Neural crest cell (in vitro differentiated cells): ENCODE data around the gene MTCL1. TPM values are rescaled to one million over a fixed set of nuclear protein-coding genes. Genes with fewer than 3 reads are reported as not detected.

Experiments
- DNase-seq: peaks from one replicate; pipeline ENCODE4 v3.0.0; 2021; ENCODE audit warnings: low read depth, mixed read lengths, low spot score
- H3K27ac Mint-ChIP-seq: one replicate; pipeline ENCODE4 v1.8.0; 2021; ENCODE audit warnings: mild to moderate bottlenecking, mixed read lengths; ENCODE audit not compliant: unreplicated experiment
- H3K27me3 Mint-ChIP-seq: 2 replicates; pipeline ENCODE4 v1.8.0; 2021; ENCODE audit warnings: low read depth, mild to moderate bottlenecking, mixed read lengths
- H3K36me3 Mint-ChIP-seq: 2 replicates; pipeline ENCODE4 v1.8.0; 2021; ENCODE audit warnings: low read depth, mild to moderate bottlenecking, mixed read lengths
- H3K4me1 Mint-ChIP-seq: 2 replicates; pipeline ENCODE4 v1.8.0; 2021; ENCODE audit warnings: mixed read lengths
- H3K4me3 Mint-ChIP-seq: one replicate; pipeline ENCODE4 v1.8.0; 2021; ENCODE audit warnings: mild to moderate bottlenecking, mixed read lengths
- H3K9me3 Mint-ChIP-seq: 2 replicates; pipeline ENCODE4 v1.8.0; 2021; ENCODE audit warnings: mixed read lengths
- CTCF ChIP-seq: fragments of 200-600 bp; sonication (generic); conservative IDR thresholded peaks from 2 replicates; pipeline ENCODE4 v1.5.0; 2021; ENCODE audit warnings: antibody characterized with exemption, mild to moderate bottlenecking
- total RNA-seq: library from RNA; stranded (reverse); gene quantifications from 2 replicates; pipeline ENCODE4 v1.2.1, GENCODE V29; 2021

MTCL1 gene
- total RNA-seq, 1 donor from 2014 or later, result 17.8 TPM

GRCh38 chr18:8681196-8681595, 24.2 kb upstream of the MTCL1 start:
- TF ChIP-seq CTCF, result no peak
- no peaks in the 10 kb centered on the region for H3K9me3 Mint-ChIP-seq
- no peaks in the 10 kb centered on the region for H3K36me3 Mint-ChIP-seq
- peak overlapping the region; percentile 14 for H3K27ac Mint-ChIP-seq
- H3K27me3 Mint-ChIP-seq, result no peaks in the 10 kb centered on the region
- no peak overlapping the region for H3K4me3 Mint-ChIP-seq
- H3K4me1 Mint-ChIP-seq, result peaks cover 16% of the 10 kb centered on the region
- DNase-seq, result no peak

GRCh38 chr18:8684577-8684976, 20.8 kb upstream of the MTCL1 start:
- no peaks in the 10 kb centered on the region for H3K36me3 Mint-ChIP-seq
- H3K4me3 Mint-ChIP-seq, result no peak overlapping the region
- H3K27me3 Mint-ChIP-seq, result no peaks in the 10 kb centered on the region
- peaks cover 37% of the 10 kb centered on the region for H3K4me1 Mint-ChIP-seq
- H3K27ac Mint-ChIP-seq, result no peak overlapping the region
- no peak for DNase-seq
- no peak for TF ChIP-seq CTCF
- no peaks in the 10 kb centered on the region for H3K9me3 Mint-ChIP-seq

- no peak overlapping the region for H3K4me3 Mint-ChIP-seq
- H3K9me3 Mint-ChIP-seq, result no peaks in the 10 kb centered on the region
- no peaks in the 10 kb centered on the region for H3K36me3 Mint-ChIP-seq
- peak overlapping the region; percentile 67 for H3K27ac Mint-ChIP-seq
- H3K4me1 Mint-ChIP-seq, result peaks cover 37% of the 10 kb centered on the region
- no peaks in the 10 kb centered on the region for H3K27me3 Mint-ChIP-seq
- TF ChIP-seq CTCF, result no peak
- DNase-seq, result no peak
Measured at GRCh38 chr18:8685141-8685913, 20.0 kb upstream of the MTCL1 start.

- DNase-seq, result no peak
- no peaks in the 10 kb centered on the region for H3K36me3 Mint-ChIP-seq
- peaks cover 37% of the 10 kb centered on the region for H3K4me1 Mint-ChIP-seq
- no peaks in the 10 kb centered on the region for H3K9me3 Mint-ChIP-seq
- H3K27ac Mint-ChIP-seq, result peak overlapping the region; percentile 67
- no peak for TF ChIP-seq CTCF
- H3K27me3 Mint-ChIP-seq, result no peaks in the 10 kb centered on the region
- no peak overlapping the region for H3K4me3 Mint-ChIP-seq
Measured at GRCh38 chr18:8685914-8686216, 19.5 kb upstream of the MTCL1 start.

- H3K4me1 Mint-ChIP-seq, result peaks cover 37% of the 10 kb centered on the region
- no peaks in the 10 kb centered on the region for H3K9me3 Mint-ChIP-seq
- no peak for TF ChIP-seq CTCF
- no peak for DNase-seq
- H3K4me3 Mint-ChIP-seq, result no peak overlapping the region
- H3K27me3 Mint-ChIP-seq, result no peaks in the 10 kb centered on the region
- H3K36me3 Mint-ChIP-seq, result no peaks in the 10 kb centered on the region
- H3K27ac Mint-ChIP-seq, result no peak overlapping the region
Measured at GRCh38 chr18:8686611-8687010, 18.7 kb upstream of the MTCL1 start.
